ENCODE measurements around the gene SLC25A6. TPM values are rescaled to one million over a fixed set of nuclear protein-coding genes. Genes with fewer than 3 reads are reported as not detected.

Gene SLC25A6
- total RNA-seq, 2 donors from 2014 or later, result 252 to 358 TPM

- no peak for TF ChIP-seq POLR2A (IDR thresholded peaks at IDR 0.05)
- no peaks in the 10 kb centered on the region for H3K4me1 ChIP-seq (replicated peaks)
- H3K27ac ChIP-seq, result no peak overlapping the region
- H3K9me3 ChIP-seq, result no peaks in the 10 kb centered on the region
- intact Hi-C loops (cut with DNase I), result loop anchor here (10.0 kb wide), 1 partner anchor 196 kb away; the partner anchor contains the start of gene AKAP17A
- H3K27me3 ChIP-seq (replicated peaks; ENCODE audit: insufficient read depth), result no peaks in the 10 kb centered on the region
- H3K36me3 ChIP-seq, result peaks cover 0 to 6% of the 10 kb centered on the region in 2 donors
- no peak for DNase-seq (ENCODE audit: low spot score)
- 85% methylated on average over 29 of the region's 29 CpGs for WGBS
- no peak overlapping the region for H3K4me3 ChIP-seq
These were observed 6.8 kb upstream of the SLC25A6 start for GRCh38 chrX:1398431-1399340.

- no peaks in the 10 kb centered on the region for H3K9me3 ChIP-seq
- H3K27ac ChIP-seq, result no peak overlapping the region
- intact Hi-C loops (cut with DNase I), result loop anchor here (10.0 kb wide), 1 partner anchor 197 kb away; the partner anchor contains the start of gene AKAP17A
- TF ChIP-seq POLR2AphosphoS5 (IDR thresholded peaks at IDR 0.05), result no peak
- TF ChIP-seq CTCF (IDR thresholded peaks at IDR 0.05), result no peak
- TF ChIP-seq POLR2A (IDR thresholded peaks at IDR 0.05), result no peak
- no peak overlapping the region for H3K4me3 ChIP-seq
- no peaks in the 10 kb centered on the region for H3K4me1 ChIP-seq (replicated peaks)
- no peaks in the 10 kb centered on the region for H3K36me3 ChIP-seq
- 90% methylated on average over 29 of the region's 29 CpGs for WGBS
- H3K27me3 ChIP-seq (replicated peaks; ENCODE audit: insufficient read depth), result no peaks in the 10 kb centered on the region
- no peak for DNase-seq (ENCODE audit: low spot score)
These were observed 5.7 kb upstream of the SLC25A6 start for GRCh38 chrX:1397441-1398270.

- no peak for TF ChIP-seq CTCF (IDR thresholded peaks at IDR 0.05)
- no peak for TF ChIP-seq POLR2A (IDR thresholded peaks at IDR 0.05)
- TF ChIP-seq POLR2AphosphoS5 (IDR thresholded peaks at IDR 0.05), result no peak
- Histone ChIP-seq H3K36me3 (no peaks in the 10 kb centered on the region), H3K27ac (no peak overlapping the region), H3K27me3 (replicated peaks; ENCODE audit: insufficient read depth) (no peaks in the 10 kb centered on the region), H3K4me3 (no peak overlapping the region), H3K4me1 (replicated peaks) (no peaks in the 10 kb centered on the region), H3K9me3 (no peaks in the 10 kb centered on the region)
- DNase-seq (ENCODE audit: low spot score), result no peak
- intact Hi-C loops (cut with DNase I), result loop anchor here (10.0 kb wide), 1 partner anchor 198 kb away; the partner anchor contains the start of gene AKAP17A
- WGBS, result 80% methylated on average over 15 of the region's 15 CpGs
These were observed 5.1 kb upstream of the SLC25A6 start for GRCh38 chrX:1397001-1397400.

- Histone ChIP-seq H3K27ac (no peak overlapping the region), H3K4me3 (no peak overlapping the region), H3K4me1 (replicated peaks) (peaks cover 2% of the 10 kb centered on the region), H3K36me3 (no peaks in the 10 kb centered on the region), H3K9me3 (no peaks in the 10 kb centered on the region), H3K27me3 (replicated peaks; ENCODE audit: insufficient read depth) (no peaks in the 10 kb centered on the region)
- TF ChIP-seq POLR2A (IDR thresholded peaks at IDR 0.05) (no peak), POLR2AphosphoS5 (IDR thresholded peaks at IDR 0.05) (no peak), CTCF (IDR thresholded peaks at IDR 0.05) (no peak)
- 97% methylated on average over 5 of the region's 5 CpGs for WGBS
- DNase-seq (ENCODE audit: low spot score), result no peak
- intact Hi-C loops (cut with DNase I), result loop anchor here (10.0 kb wide), 1 partner anchor 199 kb away; the partner anchor contains the start of gene AKAP17A
These were observed 3.8 kb upstream of the SLC25A6 start for GRCh38 chrX:1395646-1396216.

Data from prostate gland (tissue), 2 donors.